Sigmoid colon (tissue), 4 donors: Measurements from ENCODE around the gene NDP.

ENCODE experiments used
- POLR2A ChIP-seq, 2 donors: fragments of 450-650 bp; IDR thresholded peaks; one replicate each; pipeline ENCODE4 v1.6.1; 2016; ENCODE audit warnings: antibody characterized with exemption in 2 of 2, mild to moderate bottlenecking in 2 of 2, moderate library complexity in 2 of 2
- POLR2AphosphoS5 ChIP-seq, 4 donors: sonication (generic); formaldehyde crosslinking; IDR thresholded peaks; one replicate each; pipeline ENCODE4 v1.6.1; 2017; ENCODE audit warnings: antibody characterized with exemption in 4 of 4
- TF ChIP-seq, protein P1 (sequence below), 4 experiments: fragments of 450-650 bp in 3 of 4; fragments of 200-600 bp in 1 of 4; IDR thresholded peaks; one replicate each; pipeline ENCODE4 v1.5.1; 2016 to 2019; ENCODE audit warnings: antibody characterized with exemption in 4 of 4, mild to moderate bottlenecking in 3 of 4, moderate library complexity in 2 of 4

DNA sequence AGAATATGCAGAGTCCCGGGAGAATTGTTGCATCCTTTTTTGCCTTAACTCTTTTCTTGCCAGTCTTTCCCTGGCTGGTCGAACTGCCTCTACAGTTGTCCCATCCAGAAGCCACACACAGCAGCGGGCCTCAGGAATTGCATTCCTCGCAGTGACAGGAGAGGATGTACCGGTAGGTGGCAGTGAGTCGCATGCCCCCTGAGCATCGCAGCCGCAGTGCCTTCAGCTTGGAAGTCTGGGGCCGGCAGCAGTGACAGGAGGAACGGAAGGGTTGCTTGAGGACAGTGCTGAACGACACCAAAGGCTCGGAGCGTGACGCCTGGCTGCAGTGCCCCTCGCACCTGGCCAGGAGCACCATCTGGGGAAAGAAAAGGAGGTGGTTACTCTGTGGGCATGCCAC is 23.5 kb downstream of the NDP start:
- TF ChIP-seq, protein P1, sequence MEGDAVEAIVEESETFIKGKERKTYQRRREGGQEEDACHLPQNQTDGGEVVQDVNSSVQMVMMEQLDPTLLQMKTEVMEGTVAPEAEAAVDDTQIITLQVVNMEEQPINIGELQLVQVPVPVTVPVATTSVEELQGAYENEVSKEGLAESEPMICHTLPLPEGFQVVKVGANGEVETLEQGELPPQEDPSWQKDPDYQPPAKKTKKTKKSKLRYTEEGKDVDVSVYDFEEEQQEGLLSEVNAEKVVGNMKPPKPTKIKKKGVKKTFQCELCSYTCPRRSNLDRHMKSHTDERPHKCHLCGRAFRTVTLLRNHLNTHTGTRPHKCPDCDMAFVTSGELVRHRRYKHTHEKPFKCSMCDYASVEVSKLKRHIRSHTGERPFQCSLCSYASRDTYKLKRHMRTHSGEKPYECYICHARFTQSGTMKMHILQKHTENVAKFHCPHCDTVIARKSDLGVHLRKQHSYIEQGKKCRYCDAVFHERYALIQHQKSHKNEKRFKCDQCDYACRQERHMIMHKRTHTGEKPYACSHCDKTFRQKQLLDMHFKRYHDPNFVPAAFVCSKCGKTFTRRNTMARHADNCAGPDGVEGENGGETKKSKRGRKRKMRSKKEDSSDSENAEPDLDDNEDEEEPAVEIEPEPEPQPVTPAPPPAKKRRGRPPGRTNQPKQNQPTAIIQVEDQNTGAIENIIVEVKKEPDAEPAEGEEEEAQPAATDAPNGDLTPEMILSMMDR (IDR thresholded peaks at IDR 0.05) = no peak
- TF ChIP-seq POLR2AphosphoS5 (IDR thresholded peaks at IDR 0.05) = no peak
- TF ChIP-seq POLR2A (IDR thresholded peaks at IDR 0.05) = no peak
